ENCODE results near the gene MDM4.
"Not testable (repeated sequence)": the region's sequence is repeated elsewhere in the genome, so short reads cannot be mapped to it uniquely, and the experiment has no call there.

Gene MDM4

DNA sequence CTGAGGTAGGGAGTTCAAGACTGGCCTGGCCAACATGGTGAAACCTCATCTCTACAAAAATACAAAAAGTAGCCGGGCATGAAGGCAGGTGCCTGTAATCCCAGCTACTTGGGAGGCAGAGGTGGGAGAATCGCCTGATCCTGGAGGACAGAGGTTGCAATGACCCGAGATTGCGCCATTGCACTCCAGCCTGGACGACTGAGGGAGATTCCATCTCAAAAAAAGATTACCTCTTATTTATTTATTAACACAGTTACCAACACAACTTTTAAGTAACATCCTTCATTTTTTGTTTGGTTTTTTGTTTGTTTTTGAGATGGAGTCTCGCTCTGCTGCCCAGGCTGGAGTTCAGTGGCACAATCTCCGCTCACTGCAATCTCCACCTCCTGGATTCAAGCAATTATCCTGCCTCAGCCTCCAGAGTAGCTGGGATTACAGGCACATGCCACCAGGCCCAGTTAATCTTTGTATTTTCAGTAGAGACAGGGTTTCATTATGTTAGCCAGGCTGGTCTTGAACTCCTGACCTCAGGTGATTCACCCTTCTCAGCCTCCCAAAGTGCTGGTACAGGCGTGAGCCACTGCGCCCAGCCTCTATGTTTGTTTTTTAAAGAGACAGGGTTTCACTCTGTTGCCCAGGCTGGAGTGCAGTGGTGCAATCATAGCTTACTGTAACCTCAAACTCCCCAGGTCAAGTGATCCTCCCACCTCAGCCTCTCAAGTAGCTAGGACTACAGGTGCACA, 29.5 kb upstream of the MDM4 start:
- in situ Hi-C loops (cut with HindIII; ENCODE audit: low pct_ligation_motif_present, low pct_unique_long_range_greater_than_20kb, low sequenced_read_pairs); DNase-seq: not testable (repeated sequence)

DNA sequence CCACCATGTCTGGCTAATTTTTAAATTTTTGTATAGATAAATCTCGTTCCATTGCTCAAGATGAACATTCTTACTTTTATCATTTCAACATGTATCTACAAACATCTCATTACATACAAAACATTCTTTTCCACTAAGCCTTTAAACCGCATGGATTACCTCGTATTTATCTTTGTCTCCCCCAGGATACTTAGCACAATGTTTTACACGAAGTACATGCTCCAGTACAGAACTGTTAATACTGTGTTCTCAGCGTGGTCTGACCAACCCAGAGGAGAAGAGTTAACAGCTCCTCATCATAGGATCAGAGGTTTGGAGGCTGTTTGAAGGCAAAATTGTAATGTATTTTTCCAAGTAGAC, 29.0 kb upstream of the MDM4 start:
- in situ Hi-C loops (cut with HindIII; ENCODE audit: low pct_ligation_motif_present, low pct_unique_long_range_greater_than_20kb, low sequenced_read_pairs): no loop called here
- no peak for DNase-seq

DNA sequence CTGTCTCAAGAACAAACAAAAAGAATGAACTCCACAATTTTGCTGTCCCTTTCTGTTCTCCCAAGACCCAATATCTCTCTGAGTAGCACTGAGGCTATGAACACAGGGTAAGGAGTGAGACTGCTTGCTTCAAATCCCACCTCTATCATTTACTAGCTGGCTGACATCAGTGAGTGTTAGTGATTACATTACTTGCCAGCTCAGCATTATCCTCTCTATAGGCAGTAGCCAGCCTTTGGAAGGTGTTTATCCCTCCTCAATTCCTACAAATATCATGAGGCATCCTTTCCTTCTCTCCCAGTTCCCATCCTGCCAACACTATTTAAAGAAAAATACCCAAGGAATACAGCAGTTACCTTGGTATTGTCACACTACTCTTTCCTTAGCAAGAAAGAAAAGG, 24.6 kb upstream of the MDM4 start:
- in situ Hi-C loops (cut with HindIII; ENCODE audit: low pct_ligation_motif_present, low pct_unique_long_range_greater_than_20kb, low sequenced_read_pairs): no loop called here
- DNase-seq: no peak

DNA sequence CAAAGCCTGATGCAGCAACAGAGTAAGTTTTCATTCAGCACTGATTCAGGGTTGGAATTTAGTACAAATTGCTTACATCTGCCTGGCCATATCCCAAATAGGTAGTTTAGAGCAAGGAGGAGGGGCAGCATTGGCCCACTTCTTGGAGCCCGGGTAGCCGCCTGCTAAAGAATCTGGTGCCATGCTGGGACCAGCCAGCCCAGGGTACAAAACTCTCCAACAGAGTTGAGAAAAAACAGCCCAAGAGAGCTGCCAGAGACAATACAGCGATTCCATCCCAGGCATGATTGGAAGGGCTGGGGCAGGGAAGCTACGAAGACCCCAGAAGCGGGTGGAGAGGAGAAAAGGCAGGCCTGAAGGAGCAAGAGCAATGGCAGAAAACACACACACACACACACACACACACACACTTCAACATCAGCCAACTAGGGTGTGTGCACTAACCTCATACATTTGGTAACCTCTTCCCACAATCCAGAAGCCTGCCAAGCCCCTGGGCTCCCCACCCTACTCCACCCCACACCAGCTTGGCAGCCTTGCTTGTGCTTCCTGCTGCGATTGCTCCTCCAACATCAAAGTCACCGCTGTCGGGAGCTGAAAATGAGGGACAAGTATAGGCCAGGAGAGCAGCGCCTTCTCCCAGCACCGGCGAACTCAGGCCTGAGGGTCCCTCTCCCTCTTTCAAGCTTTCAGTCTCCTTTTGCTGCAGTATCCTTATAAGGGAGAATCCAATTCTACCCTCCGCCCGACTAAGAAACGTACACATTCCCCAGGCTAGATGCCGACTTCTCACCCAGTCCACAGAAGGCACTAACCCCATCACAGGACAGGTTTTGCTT, 22.8 kb upstream of the MDM4 start:
- in situ Hi-C loops (cut with HindIII; ENCODE audit: low pct_ligation_motif_present, low pct_unique_long_range_greater_than_20kb, low sequenced_read_pairs): no loop called here
- DNase-seq: no peak

DNA sequence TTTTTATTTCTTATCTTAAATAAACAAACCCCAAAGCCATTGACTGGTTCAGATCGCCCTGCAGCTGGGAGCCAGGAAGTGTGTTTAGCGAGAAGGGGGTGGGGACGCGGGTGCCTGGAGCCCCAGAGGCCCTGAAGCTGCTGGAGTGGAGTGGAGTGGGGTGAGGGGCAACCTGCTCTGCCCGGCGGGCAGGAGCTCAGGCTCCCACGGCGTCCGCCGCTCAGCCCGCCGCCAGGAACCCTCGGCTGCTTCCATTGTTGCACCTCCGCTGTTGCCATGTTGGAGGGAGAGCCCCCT, 22.3 kb upstream of the MDM4 start:
- in situ Hi-C loops (cut with HindIII; ENCODE audit: low pct_ligation_motif_present, low pct_unique_long_range_greater_than_20kb, low sequenced_read_pairs): no loop called here
- DNase-seq: peak; percentile 60

DNA sequence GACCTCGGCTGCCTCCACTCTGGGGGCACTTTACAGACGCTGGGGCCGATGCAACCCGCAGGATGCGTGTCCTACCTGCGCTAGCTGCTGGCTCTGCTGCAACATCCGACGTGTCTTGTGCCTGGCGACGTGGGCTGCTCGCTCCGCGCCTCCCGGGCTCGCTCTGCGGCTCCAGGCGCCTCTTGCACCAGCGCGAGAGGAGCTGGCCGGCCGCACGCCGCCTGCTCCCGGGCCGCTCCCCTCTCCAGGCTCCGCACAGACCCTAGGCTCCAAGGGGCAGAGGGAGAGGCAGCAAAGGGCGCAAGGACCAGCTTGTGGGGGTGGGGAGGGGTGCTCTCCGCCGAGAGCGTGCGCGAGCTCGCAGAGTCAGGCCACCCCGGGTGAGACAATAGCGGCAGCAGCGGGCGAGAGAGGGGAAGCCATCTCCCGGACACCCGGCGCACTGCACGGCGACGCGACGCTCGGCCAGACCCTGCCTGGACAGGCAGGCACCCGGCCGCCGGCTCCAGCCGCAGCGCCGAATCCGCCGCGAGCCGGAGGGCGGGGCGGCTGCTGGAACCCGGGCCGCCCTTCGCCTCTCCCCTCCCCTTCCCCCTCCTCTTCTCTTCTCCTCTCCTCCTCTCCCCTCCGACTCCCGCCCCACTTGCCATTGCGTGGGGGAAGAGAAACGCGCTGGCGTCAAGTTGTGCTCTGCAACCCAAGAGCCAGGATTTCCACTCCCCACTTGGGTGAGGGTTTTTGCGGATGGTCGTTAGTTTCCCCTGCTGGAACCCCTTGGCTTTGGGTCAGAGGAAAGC, 21.7 kb upstream of the MDM4 start, which contains the start of gene PIK3C2B:
TSS of gene PIK3C2B (minus strand) at position 525 of the 797 bp plus-strand sequence. CDS start 25,003 bp downstream, outside the sequence.
- in situ Hi-C loops (cut with HindIII; ENCODE audit: low pct_ligation_motif_present, low pct_unique_long_range_greater_than_20kb, low sequenced_read_pairs): no loop called here
- DNase-seq: peak; percentile 87

DNA sequence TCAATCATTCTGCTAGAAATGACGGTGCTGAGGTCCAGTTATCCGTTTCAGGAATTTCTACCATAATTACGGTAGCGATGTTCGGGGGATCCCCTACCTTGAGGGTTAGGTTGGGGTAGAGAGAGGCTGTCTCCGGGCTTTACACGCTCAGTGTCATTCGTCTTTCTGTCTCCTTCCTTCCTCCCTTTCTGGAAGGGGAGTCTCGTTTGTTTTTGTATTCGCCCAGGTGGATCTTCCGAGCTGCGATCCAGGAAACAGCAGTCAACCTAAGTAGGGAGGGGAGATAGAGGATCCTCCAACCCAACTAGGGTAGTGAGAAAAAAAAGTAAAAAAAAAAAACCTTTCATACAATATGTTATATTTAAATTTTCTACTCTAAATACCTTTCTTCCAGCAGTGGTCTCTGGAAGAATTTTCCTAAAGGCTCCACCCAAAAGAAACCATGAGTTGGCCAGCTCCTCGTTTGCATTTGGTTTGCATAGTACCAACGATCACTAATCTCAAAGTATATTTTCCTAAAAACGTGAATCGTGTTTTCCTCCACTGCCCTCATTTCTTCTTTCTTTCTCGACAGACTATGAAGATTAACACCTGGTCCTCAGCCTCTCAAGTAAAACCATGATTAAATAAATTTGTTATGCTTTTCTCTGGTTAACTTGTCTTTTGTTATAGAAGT, 21.0 kb upstream of the MDM4 start:
- in situ Hi-C loops (cut with HindIII; ENCODE audit: low pct_ligation_motif_present, low pct_unique_long_range_greater_than_20kb, low sequenced_read_pairs): no loop called here
- DNase-seq: no peak

DNA sequence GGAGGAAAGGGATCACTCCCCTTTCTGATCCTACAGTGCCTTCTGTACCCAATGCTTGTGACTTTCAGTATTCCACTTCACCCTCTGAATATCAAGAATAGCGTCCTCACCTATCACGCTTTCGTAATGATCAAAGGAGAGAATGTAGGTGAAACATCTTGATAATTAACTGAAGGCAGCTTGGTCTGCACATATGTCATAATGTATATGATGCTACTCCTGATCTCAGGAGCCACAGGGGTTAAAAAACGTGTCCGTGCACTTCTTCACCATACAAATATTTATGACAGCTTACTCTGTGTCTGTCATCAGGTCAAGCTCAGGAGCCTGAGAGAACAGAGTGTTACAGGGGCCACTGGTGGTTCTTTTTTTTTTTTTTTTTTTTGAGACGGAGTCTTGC, 20.4 kb upstream of the MDM4 start:
- in situ Hi-C loops (cut with HindIII; ENCODE audit: low pct_ligation_motif_present, low pct_unique_long_range_greater_than_20kb, low sequenced_read_pairs): no loop called here
- DNase-seq: no peak

DNA sequence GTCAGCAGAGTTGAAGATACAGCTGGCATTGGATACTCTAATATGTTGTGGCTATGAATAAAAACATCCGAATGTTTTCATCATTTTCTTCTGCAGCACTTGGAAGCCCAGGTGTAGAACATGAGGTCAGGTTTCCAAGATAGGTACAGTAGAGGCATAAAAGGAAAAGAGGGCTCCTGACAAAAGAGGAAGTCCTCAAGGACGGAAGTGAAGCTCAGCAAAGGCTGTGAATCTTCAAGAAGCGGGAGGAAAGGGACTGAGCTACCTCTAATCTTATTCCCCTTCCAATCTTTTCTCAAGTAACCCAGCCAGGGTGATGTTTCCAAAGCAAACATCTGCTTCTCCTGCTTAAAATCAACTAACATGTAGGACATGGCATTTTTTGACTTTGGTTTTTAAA, 17.2 kb upstream of the MDM4 start:
- no peak for DNase-seq
- in situ Hi-C loops (cut with HindIII; ENCODE audit: low pct_ligation_motif_present, low pct_unique_long_range_greater_than_20kb, low sequenced_read_pairs): no loop called here

DNA sequence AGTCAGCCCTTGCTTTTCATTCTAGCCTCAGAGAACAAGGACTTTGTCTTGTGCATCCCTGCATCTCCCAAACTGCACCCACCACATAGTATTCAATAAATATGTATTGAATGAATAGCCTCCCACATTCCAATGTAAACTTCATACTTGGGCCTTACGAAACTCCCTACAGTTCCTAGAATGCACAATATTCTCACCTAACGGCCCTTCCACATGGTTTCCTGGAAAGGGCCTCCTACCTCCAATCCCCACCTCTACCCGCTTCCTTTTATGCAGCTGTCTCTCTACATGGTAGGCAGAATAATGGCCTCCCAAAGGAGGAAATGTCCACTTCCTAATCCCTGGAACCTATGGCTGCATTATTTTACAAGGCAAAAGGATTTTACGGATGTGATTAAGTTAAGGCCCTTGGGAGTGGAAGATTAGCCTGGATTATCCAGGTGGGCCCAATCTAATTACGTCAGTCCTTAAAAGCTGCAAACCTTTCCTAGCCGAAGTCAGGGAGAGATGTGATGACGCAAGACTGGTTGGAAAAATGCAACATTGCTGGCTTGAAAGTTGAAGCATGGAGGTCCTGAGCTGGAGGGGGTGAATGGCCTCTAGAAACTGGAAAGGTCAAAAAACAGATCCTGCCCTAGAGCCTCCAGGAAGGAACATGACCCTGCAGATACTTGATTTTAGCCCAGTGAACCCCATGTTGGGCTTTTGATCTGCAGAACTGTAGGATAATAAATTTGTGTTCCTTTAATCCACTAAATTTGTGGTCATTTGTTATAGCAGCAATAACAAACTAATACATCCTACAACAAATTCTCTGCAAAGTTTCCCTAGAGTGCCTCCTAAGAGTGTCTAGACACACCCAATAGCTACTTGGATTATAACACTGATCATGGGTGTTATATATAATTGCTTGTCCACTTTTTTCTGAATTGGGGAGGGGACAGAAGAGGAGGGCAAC, 16.4 kb upstream of the MDM4 start:
- in situ Hi-C loops (cut with HindIII; ENCODE audit: low pct_ligation_motif_present, low pct_unique_long_range_greater_than_20kb, low sequenced_read_pairs): no loop called here
- no peak for DNase-seq

DNA sequence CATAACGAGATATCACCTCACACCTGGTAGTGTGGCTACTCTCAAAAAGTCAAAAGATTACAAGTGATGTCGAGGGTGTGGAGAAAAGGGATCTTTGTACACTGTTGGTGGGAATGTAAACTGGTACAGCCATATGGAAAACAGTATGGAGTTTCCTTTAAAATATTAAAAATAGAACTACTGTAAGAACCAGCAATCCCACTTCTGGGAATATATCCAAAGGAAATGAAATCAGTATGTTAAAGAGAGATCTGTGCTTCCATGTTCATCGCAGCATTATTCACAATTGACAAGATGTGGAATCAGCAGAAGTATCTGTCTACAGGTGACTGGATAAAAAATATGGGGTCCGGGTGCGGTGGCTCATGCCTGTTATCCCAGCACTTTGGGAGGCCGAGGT, 14.0 kb upstream of the MDM4 start:
- no peak for DNase-seq
- in situ Hi-C loops (cut with HindIII; ENCODE audit: low pct_ligation_motif_present, low pct_unique_long_range_greater_than_20kb, low sequenced_read_pairs): no loop called here

DNA sequence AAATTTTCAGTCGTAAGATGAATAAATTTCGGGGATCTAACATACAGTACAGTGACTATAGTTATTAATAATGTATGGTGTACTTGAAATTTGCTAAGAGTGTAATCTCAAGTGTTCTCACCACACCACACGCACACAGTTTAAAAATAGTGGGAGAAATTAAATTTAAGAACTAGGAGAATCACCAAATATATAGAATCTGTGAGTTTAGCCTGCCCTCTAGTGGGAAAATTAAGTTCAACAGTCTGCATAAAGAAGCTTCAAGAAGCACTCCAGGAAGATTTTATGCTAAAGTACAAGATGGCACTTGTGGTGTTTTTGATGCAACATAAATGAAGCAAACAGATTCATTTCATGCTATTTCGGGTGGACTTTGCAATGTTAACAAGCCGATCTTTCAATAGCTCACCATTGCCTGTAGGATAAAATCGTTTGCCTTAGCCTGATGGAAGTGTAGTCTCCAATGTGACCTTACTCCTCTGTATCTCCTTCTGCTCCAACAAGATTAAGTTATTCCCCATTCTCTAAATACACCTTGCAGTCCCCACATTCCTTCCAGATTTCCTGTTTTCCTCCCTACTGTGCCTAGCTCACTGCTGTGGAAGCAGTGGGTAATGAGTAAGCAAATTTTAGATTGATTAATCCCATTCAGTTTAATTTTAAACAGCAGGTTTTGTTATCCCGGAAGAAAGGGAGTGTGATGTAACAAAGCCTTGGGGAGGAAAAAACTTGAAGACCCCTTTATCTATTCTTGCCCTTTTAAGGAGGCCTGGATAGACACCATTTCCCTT, 12.9 kb upstream of the MDM4 start:
- in situ Hi-C loops (cut with HindIII; ENCODE audit: low pct_ligation_motif_present, low pct_unique_long_range_greater_than_20kb, low sequenced_read_pairs): no loop called here
- DNase-seq: peak; percentile 84

DNA sequence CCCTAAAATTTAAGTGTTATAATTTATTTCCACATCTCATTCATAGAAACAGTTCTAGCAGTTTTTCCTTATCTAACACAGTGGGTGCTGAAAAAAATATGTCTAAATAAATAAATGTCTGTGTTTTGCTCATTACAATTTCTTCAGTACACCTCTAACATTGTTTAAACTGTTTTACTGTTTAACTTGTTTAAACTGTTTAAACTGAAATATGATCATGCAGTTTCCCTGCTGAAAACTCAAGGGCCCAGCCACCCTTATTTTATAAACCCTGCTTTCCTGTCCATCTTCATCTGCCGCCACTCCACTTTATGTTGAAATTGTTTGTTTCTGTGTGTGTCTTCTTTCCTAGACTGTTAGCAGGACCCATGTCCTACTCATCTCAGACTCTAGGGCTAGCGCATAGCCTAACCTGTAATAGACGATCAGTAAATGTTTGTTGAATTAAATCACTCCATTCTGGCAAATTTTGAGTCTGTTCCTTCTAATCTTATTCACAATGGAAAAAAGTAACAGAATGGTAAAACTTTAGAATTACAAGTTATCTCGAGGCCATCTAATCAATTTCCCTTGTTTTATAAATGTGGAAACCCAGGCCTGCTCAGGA, 12.2 kb upstream of the MDM4 start:
- in situ Hi-C loops (cut with HindIII; ENCODE audit: low pct_ligation_motif_present, low pct_unique_long_range_greater_than_20kb, low sequenced_read_pairs): no loop called here
- DNase-seq: peak; percentile 27

DNA sequence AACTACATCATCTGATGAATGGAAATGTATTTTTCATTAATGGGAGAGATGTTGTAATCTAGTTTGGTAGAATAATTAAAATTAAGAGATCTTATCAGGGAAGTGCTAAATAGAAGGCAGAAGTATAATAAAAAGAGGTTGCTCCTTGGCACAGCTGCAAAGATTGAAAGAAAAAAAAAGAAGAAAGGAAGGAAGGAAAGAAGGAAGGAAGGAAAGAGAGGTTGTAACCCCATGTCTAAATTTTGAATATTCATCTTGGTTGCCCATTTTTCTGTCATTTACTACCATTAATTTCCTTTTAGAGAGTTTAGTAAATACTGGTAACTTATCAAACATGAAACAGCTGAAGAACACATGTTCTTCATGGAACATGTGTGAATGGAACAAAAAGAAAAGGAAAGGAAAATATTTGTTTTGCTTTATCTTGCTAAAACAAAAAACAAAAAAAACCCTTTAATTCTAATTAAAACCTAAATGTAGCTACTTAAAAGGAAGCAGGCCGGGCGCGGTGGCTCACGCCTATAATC, 10.5 kb upstream of the MDM4 start:
- DNase-seq: peak; percentile 29
- in situ Hi-C loops (cut with HindIII; ENCODE audit: low pct_ligation_motif_present, low pct_unique_long_range_greater_than_20kb, low sequenced_read_pairs): no loop called here

DNA sequence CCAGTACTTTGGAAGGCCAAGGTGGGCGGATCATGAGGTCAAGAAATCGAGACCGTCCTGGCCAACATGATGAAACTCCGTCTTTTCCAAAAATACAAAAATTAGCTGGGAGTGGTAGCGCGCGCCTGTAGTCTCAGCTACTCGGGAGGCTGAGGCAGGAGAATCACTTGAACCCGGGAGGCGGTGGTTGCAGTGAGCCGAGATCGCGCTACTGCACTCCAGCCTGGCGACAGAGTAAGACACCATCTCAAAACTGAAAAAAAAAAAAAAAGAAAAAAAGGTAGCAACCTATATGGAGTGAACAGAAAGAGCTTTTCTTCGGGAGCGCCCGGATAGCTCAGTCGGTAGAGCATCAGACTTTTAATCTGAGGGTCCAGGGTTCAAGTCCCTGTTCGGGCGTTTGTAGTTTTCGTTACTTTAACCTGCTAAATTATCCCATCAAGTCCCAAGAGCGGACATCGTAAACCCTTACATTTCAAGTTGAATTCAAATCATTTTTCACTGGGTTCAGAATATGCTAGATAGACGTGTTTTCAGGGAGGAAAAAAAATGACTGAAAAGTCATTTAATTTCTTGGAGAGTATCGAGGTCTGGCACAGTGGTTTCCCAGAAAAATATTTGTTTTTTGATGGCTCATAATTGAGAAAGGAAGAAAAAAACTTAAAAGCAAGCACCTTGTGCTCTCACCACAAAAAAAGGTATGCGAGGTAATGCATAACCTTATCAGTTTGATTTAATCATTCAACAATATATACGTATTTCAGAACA, 9.8 kb upstream of the MDM4 start:
- peak; percentile 93 for DNase-seq
- in situ Hi-C loops (cut with HindIII; ENCODE audit: low pct_ligation_motif_present, low pct_unique_long_range_greater_than_20kb, low sequenced_read_pairs): no loop called here

DNA sequence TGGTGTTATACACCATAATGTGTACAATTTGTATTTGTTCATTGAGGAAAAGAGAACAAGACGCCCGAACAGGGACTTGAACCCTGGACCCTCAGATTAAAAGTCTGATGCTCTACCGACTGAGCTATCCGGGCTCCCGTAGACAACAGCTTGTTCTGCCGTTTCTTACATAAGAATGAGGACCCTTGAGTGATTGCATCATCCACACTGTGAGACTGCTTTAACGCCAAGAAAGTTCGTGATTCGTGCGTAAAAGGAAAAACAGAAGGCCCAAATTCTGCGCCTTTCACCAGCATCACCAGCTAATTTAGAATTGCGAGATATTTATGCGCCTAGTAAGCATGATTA, 9.3 kb upstream of the MDM4 start:
- DNase-seq: peak; percentile 94
- in situ Hi-C loops (cut with HindIII; ENCODE audit: low pct_ligation_motif_present, low pct_unique_long_range_greater_than_20kb, low sequenced_read_pairs): no loop called here

Measured in ACHN (cell line).